ENCODE measurements around the gene CIDEB.

CIDEB gene

DNA sequence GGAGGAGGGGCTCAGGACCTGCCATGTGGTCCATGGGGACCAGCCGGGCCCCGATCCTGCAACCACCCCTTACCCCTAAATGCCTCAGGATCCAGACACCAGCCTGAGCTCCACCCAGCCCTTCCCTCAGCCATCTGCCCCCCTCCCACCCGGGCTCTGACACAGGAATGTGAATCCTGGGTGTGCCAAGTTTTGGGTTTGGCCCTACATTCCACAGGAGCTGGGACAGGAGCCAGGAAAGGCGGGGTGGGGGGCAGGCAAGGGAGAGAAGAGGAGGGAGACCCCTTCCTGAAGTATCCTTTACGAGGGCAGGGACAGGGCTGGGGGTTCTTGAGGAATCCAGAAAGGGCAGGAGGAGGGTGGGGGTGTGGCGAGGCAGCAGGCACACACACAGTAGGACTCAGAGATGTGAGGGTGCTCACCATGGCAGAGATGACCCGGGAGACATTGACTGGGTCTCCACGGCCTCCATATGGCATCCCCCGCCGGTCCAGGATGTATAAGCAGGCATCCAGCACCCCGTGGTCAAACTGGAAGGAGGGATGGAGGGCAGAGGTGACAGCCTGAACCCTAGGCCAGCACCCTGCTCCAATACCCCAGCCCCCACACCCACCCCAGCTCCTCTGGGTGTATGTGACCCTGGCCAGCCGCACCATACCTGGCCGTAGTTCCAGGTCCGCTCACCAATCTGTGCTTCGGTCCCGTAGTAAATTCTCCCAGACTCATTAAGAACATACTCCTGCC lies 48.3 kb downstream of the CIDEB start:
- no peaks in the 10 kb centered on the region for H3K9me3 ChIP-seq (ENCODE audit: severe bottlenecking)
- H3K4me1 ChIP-seq (ENCODE audit: insufficient read depth, poor library complexity, severe bottlenecking), result peaks cover 23% of the 10 kb centered on the region
- TF ChIP-seq, protein P1, sequence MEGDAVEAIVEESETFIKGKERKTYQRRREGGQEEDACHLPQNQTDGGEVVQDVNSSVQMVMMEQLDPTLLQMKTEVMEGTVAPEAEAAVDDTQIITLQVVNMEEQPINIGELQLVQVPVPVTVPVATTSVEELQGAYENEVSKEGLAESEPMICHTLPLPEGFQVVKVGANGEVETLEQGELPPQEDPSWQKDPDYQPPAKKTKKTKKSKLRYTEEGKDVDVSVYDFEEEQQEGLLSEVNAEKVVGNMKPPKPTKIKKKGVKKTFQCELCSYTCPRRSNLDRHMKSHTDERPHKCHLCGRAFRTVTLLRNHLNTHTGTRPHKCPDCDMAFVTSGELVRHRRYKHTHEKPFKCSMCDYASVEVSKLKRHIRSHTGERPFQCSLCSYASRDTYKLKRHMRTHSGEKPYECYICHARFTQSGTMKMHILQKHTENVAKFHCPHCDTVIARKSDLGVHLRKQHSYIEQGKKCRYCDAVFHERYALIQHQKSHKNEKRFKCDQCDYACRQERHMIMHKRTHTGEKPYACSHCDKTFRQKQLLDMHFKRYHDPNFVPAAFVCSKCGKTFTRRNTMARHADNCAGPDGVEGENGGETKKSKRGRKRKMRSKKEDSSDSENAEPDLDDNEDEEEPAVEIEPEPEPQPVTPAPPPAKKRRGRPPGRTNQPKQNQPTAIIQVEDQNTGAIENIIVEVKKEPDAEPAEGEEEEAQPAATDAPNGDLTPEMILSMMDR (IDR thresholded peaks at IDR 0.05; ENCODE audit: poor library complexity, severe bottlenecking), result no peak
- peak; percentile 67 for ATAC-seq (ENCODE audit: low read depth)
- H3K27ac ChIP-seq (ENCODE audit: poor library complexity, severe bottlenecking), result peak overlapping the region; percentile 88
- H3K27me3 ChIP-seq (ENCODE audit: insufficient read depth, poor library complexity, severe bottlenecking), result no peaks in the 10 kb centered on the region
- peaks cover 48% of the 10 kb centered on the region for H3K36me3 ChIP-seq (ENCODE audit: low read depth)
- peak; percentile 92 for DNase-seq (ENCODE audit: low spot score)
- no peak overlapping the region for H3K4me3 ChIP-seq (ENCODE audit: severe bottlenecking)

DNA sequence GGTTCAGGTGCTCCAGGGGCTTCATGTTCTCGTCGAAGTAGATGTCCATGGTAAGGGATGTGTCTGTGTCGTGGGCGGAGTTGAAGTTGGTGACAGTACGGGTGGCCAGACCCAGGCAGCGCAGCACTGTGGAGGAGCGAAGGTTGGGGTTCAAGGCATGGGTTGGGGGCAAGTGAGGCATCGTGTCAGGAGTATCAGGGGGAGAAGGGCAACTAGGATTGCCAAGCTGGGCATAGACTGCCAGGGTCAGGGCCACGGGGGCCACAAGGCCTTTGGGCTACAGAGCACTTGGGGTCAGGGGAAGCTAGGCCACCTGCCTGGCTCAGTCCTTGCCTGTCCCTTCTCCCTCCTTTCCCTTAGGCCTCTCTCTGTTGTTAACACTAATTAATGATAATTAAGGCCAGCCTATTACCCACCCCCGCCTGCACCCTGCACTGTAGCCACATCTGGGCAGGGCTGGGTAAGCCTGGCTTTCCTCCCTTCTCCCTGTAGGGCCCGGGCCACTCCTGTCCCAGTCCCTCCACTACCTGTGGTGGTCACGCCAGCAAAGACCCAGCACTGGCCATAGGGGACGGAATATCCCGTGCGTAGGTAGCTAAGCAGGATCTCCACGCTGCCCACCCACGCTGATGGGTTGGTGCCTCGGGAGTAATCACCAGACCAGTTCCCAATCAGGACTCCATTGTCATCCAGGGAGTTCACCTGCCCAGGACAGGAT lies 49.1 kb downstream of the CIDEB start:
- peaks cover 56% of the 10 kb centered on the region for H3K36me3 ChIP-seq (ENCODE audit: low read depth)
- TF ChIP-seq, protein P1 (IDR thresholded peaks at IDR 0.05; ENCODE audit: poor library complexity, severe bottlenecking), result no peak
- no peaks in the 10 kb centered on the region for H3K9me3 ChIP-seq (ENCODE audit: severe bottlenecking)
- peaks cover 16% of the 10 kb centered on the region for H3K4me1 ChIP-seq (ENCODE audit: insufficient read depth, poor library complexity, severe bottlenecking)
- H3K27me3 ChIP-seq (ENCODE audit: insufficient read depth, poor library complexity, severe bottlenecking), result no peaks in the 10 kb centered on the region
- DNase-seq (ENCODE audit: low spot score) (no peak), ATAC-seq (ENCODE audit: low read depth) (no peak)
- peak overlapping the region; percentile 88 for H3K27ac ChIP-seq (ENCODE audit: poor library complexity, severe bottlenecking)
- H3K4me3 ChIP-seq (ENCODE audit: severe bottlenecking), result no peak overlapping the region

DNA sequence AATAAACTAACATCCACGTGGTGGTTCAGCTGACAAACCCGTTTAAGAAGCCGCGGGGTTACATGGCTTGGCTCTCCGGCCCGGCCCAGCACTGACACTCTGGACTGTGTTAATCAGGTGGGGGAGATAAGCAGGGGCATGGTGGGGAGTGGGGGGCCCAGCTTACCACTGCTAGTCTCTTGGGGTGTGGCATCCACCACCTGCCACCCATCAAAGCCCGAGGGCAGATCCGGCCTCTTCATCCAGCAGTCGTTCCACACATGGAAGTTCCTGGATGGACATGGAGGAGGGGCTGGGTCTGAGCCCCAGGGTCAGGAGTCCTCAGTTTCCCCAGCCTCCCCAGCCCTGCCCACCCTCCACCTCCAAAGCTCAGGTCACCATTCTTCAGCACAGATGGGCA lies 49.7 kb downstream of the CIDEB start:
- TF ChIP-seq, protein P1 (IDR thresholded peaks at IDR 0.05; ENCODE audit: poor library complexity, severe bottlenecking), result no peak
- H3K27ac ChIP-seq (ENCODE audit: poor library complexity, severe bottlenecking), result peak overlapping the region; percentile 88
- ATAC-seq (ENCODE audit: low read depth) (no peak), DNase-seq (ENCODE audit: low spot score) (no peak)
- peaks cover 10% of the 10 kb centered on the region for H3K4me1 ChIP-seq (ENCODE audit: insufficient read depth, poor library complexity, severe bottlenecking)
- no peaks in the 10 kb centered on the region for H3K9me3 ChIP-seq (ENCODE audit: severe bottlenecking)
- peaks cover 62% of the 10 kb centered on the region for H3K36me3 ChIP-seq (ENCODE audit: low read depth)
- no peaks in the 10 kb centered on the region for H3K27me3 ChIP-seq (ENCODE audit: insufficient read depth, poor library complexity, severe bottlenecking)
- no peak overlapping the region for H3K4me3 ChIP-seq (ENCODE audit: severe bottlenecking)

DNA sequence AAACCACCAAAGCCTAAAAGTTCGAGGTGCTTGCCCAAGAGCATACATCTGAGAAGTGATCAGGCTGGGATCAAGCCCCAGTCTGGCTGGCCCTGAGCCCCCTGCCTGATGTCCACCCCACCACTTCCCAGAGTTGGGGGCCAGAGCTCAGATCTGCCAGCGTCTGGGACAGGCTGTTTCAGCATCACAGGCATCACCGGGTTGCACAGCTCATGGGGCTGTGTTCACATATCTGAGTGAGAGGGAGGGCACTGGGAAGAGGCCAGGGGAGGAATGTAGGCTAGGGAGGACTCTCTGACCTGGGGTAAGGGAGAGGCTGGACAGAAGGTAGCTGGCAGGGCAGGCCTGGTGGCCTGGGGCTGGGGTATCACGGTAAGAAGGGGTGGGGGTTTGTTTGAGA lies 50.8 kb downstream of the CIDEB start:
- H3K9me3 ChIP-seq (ENCODE audit: severe bottlenecking), result no peaks in the 10 kb centered on the region
- TF ChIP-seq, protein P1 (IDR thresholded peaks at IDR 0.05; ENCODE audit: poor library complexity, severe bottlenecking), result no peak
- H3K4me1 ChIP-seq (ENCODE audit: insufficient read depth, poor library complexity, severe bottlenecking), result peaks cover 9% of the 10 kb centered on the region
- H3K4me3 ChIP-seq (ENCODE audit: severe bottlenecking), result no peak overlapping the region
- peaks cover 67% of the 10 kb centered on the region for H3K36me3 ChIP-seq (ENCODE audit: low read depth)
- H3K27me3 ChIP-seq (ENCODE audit: insufficient read depth, poor library complexity, severe bottlenecking), result no peaks in the 10 kb centered on the region
- no peak for DNase-seq (ENCODE audit: low spot score)
- no peak for ATAC-seq (ENCODE audit: low read depth)
- H3K27ac ChIP-seq (ENCODE audit: poor library complexity, severe bottlenecking), result peak overlapping the region; percentile 88
